C4-2B (cell line): Measurements from ENCODE around the gene NDP.

ENCODE experiments used
- H3K27ac ChIP-seq: fragments of 450-650 bp; 2 replicates; pipeline ENCODE4 v1.5.1; 2017
- ZFX ChIP-seq: fragments of 450-650 bp; IDR thresholded peaks from 2 replicates; pipeline ENCODE4 v1.6.1; 2017
- TF ChIP-seq, protein P1 (sequence below): fragments of 450-650 bp; conservative IDR thresholded peaks from 2 replicates; pipeline ENCODE4 v1.5.1; 2017; ENCODE audit warnings: mild to moderate bottlenecking

NDP gene, protein sequence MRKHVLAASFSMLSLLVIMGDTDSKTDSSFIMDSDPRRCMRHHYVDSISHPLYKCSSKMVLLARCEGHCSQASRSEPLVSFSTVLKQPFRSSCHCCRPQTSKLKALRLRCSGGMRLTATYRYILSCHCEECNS

DNA sequence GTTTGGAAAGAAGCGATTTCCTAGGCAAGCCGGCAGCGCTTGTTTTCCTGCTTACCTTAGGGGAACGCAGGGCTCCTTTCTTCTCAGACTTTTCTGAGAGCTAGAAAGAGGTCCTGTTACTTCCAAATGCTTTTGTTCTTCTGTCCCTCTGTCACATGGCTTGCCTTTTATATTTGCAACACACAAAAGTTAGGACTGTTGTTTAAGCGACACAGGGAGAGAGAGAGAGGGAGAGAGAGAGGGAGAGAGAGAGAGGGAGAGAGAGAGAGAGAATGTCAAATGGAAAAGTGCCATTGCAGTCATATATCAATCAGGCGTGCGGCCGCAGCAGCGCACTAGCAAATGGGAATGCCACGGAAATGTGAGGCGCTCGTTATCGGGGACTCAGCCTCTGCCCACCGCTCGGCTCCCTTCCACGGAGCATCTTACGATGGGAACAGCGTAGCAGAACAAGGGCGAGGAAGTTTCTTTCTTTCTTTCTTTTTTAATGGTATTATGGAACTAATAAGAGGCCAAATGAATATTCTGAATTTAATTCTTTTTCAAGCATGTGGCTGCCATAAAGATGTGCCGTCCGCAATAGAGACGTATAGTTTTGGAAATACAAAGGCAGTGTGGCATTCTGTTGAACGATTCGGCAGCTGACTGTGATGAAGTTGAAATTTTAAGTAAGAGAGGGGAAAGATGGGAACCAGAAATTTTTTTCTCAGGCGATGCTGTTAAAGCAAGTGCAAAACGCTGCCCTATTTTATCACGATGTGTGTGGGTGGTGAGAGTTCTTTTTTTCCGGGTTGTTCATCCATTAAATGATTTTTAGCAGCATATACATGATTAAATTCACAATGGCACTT, at the start of gene NDP:
NDP (minus strand) TSS at position 142 of the 851 bp plus-strand sequence. CDS start 14,745 bp downstream, outside the sequence.
- TF ChIP-seq ZFX, result no peak
- TF ChIP-seq, protein P1, sequence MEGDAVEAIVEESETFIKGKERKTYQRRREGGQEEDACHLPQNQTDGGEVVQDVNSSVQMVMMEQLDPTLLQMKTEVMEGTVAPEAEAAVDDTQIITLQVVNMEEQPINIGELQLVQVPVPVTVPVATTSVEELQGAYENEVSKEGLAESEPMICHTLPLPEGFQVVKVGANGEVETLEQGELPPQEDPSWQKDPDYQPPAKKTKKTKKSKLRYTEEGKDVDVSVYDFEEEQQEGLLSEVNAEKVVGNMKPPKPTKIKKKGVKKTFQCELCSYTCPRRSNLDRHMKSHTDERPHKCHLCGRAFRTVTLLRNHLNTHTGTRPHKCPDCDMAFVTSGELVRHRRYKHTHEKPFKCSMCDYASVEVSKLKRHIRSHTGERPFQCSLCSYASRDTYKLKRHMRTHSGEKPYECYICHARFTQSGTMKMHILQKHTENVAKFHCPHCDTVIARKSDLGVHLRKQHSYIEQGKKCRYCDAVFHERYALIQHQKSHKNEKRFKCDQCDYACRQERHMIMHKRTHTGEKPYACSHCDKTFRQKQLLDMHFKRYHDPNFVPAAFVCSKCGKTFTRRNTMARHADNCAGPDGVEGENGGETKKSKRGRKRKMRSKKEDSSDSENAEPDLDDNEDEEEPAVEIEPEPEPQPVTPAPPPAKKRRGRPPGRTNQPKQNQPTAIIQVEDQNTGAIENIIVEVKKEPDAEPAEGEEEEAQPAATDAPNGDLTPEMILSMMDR, result no peak
- H3K27ac ChIP-seq, result peak within 1 kb of the TSS; percentile 53

DNA sequence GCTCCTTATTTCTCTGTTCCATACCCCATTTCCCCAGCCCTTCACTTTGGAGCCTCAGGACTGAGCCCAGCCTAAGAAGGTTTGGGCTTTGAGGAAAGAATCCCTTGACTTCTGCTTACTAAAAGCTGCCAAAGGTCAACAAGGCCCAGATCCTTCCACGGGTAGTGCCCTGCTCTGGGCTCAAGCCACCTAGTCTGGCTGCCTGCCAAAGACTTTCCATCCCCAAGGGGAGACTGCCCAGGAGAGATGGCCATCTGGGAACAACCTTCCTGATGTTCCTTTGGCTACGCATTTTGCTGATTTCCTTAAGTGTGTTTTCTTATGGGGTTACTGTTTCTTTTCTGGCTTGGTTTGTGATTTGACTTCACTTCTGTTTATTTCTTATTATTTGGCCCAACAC, 49.8 kb upstream of the NDP start:
- H3K27ac ChIP-seq, result no peak overlapping the region
- no peak for TF ChIP-seq ZFX
- TF ChIP-seq, protein P1, result no peak

DNA sequence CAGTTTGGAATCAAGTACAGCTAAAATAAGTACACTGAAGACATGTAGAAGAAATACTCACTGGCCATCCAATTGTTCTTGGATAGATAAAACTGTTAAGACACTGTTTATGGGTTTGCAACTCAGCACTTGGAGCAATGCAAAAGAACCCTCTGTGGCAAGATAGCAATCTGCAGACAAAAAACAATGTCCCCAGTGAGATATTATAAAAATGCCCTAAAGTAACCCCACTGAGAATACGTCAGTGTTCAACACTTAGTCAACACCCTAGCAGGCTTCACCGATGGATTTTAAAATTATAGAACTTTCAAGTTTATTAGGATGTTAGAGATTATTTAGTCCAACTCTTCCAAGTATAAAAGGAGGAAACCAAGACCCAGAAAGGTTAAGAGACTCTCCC, 47.5 kb upstream of the NDP start:
- no peak for TF ChIP-seq ZFX
- TF ChIP-seq, protein P1, result no peak
- H3K27ac ChIP-seq, result no peak overlapping the region

DNA sequence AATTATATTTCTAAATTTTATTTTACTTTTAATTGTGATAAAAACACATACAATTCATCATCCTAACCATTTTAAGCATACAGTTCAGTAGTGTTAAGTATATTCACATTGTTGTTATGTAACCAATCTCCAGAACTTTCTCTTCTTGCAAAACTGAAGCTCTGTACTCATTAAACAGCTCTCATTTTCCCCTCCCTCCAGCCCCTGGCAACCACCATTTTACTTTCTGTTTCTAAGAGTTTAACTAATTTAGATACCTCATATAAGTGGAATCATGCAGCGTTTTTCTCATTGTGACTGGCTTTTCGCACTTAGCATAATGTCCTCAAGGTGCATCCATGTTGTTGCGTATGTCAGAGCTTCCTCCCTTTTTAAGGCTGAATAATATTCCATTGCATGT, 46.7 kb upstream of the NDP start:
- TF ChIP-seq, protein P1, result no peak
- no peak for TF ChIP-seq ZFX
- H3K27ac ChIP-seq, result no peak overlapping the region

DNA sequence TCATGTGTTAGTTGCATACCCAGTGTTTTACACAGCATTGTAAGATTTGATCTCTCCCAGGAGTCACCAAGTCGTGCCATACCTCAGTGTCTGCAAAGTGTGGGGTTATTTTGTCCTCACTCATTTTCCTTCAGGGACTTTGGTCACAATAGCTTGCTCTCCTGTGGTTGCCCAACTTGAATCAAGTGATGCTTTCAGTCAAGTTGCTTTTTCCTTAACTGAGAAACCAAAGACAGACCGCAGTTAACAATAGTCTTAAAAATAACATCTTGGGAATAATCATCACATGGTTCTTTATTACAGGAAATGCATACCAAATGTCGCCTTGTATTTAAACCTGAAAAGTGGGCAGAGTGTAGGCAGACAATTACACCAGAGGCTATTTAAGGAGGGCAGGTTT, 44.5 kb upstream of the NDP start:
- TF ChIP-seq, protein P1, result no peak
- no peak for TF ChIP-seq ZFX
- no peak overlapping the region for H3K27ac ChIP-seq

DNA sequence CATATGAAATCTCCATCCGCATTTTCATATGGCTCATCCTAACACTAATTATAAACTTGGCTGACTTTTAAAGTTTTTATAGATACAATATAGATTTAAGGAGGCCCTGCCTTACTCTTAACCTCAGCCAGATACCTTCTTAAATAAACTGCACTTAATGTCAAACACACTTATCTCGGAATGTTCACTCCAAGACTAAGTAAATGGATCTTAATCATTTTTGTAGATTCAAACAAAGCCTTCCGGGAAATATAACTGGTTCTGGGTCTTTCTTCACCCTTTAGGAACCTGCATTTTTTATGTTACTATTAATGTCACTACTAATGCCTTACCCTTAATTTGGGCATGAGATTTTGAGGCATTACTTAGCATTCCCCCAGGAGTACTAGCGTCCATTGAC, 43.7 kb upstream of the NDP start:
- H3K27ac ChIP-seq, result no peak overlapping the region
- TF ChIP-seq, protein P1, result no peak
- no peak for TF ChIP-seq ZFX

DNA sequence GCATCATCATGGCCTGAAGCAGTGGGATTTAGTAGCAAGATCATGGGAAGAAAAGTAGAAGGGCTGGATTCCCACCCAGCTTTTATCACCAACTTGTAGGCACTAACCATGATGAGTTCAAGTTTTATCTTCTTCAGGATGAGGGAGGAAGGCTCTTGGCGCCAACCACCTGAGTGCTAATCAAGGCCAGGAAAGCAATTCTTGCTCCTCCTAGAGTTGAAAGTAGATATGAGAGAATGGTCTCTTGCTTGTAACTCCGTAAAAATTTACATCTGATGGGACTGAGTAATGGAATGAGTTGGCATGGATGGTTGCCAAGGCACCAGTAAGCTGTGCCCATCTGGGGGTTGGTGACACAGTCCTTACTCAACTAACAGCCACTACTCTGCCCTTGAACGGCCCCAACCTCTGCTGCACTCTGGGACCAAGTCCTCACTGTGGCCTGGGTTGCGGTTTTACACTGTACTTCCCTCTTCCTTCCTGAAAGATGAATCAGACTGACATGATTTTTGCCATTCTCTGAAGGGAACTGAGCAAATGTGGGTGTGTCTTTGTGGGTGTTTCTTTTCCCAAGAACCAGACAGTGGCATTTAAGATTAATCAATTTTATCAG, 39.4 kb upstream of the NDP start:
- no peak overlapping the region for H3K27ac ChIP-seq
- TF ChIP-seq, protein P1, result no peak
- TF ChIP-seq ZFX, result no peak
